ENCODE data around the gene SERPINA10.

SERPINA10 gene

DNA sequence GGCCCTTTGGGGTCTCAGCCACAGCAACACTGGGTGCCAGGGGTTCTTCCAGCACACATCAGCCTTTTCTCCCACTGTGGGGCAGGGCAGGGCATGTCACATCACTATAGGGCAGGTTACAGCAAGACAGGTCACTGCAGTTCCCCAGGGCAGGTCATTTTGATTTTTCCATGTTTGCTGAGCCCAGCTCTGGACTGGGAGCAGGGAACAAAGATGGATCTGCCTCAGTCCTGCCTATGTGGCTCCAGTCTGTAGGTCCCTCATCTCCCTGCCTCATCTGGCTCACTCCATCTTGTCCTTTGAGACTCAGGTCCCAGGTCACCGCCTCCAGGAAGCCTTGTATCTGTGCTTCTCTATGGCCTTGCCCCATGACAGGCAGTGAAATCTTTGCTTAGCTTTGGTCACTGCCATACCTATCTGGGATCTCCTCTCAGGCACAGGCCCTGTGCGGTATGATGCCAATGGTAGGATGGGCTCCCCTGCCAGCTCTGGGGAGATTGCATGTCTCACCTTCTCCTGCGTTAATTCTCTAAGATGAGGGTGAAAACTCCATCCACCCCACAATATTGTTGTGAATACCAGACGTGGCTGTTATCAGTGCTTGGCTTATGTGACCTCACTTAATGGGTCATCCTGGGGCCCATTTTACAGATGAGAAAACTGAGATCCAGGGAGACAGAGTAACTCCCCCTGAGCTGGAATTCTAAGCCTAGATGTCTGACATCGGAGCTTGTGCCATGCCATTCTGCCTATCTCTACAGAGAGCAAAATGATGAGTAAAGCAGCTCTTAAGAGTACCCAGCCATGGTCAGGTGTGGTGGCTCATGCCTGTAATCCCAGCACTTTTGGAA, 28.6 kb upstream of the SERPINA10 start:
- ATAC-seq (no peak), DNase-seq (no peak)
- H3K27ac Mint-ChIP-seq, result no peak overlapping the region
- H3K9me3 Mint-ChIP-seq, result no peaks in the 10 kb centered on the region
- no peaks in the 10 kb centered on the region for H3K4me1 Mint-ChIP-seq
- H3K27me3 Mint-ChIP-seq, result peaks cover 17% of the 10 kb centered on the region
- no peak overlapping the region for H3K4me3 Mint-ChIP-seq

DNA sequence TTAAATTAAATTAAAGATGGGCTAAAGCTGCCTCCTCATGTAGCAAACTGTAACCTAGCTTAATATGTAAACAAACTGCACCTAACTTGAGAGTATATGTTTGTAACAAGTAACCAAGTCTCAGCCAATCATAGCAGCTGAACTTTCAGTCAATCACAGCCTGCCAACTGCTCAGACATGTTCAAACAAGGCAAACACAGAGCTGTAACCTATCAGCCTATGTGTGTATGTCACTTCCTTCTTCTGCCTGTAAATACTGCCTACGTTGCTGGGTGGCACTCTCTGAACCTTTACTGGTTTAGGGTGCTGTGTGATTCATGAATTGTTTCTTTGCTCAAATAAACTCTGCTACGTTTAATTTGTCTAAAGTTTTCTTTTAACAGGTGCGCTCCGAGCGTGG, 27.2 kb upstream of the SERPINA10 start:
- Mint-ChIP-seq H3K27me3 (peaks cover 10% of the 10 kb centered on the region), H3K9me3 (no peaks in the 10 kb centered on the region), H3K4me3 (no peak overlapping the region), H3K27ac (no peak overlapping the region), H3K4me1 (no peaks in the 10 kb centered on the region)
- ATAC-seq (no peak), DNase-seq (no peak)

DNA sequence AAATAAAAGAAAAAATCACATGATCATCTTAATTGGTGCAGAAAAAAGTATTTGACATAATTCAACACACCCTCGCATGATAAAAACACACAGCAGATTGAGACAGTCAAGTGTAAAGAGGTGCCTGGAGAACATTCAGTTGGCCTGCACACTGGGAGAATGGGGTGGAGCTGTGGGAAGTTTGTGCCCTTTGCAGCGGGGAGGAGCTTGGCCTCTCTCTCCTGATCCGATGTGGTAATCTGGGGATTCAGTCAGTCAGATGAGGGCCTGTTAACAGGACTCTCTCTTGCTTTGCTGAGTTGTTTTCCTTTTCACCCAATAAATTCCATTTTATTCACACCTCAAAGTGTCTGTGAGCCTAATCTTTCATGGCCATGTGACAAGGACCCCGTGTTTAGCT, 24.2 kb upstream of the SERPINA10 start:
- H3K27ac Mint-ChIP-seq, result no peak overlapping the region
- H3K4me3 Mint-ChIP-seq, result no peak overlapping the region
- peaks cover 0 to 9% of the 10 kb centered on the region in 2 donors for H3K9me3 Mint-ChIP-seq
- peaks cover 10% of the 10 kb centered on the region for H3K27me3 Mint-ChIP-seq
- DNase-seq, result no peak
- no peak for ATAC-seq
- H3K4me1 Mint-ChIP-seq, result no peaks in the 10 kb centered on the region

DNA sequence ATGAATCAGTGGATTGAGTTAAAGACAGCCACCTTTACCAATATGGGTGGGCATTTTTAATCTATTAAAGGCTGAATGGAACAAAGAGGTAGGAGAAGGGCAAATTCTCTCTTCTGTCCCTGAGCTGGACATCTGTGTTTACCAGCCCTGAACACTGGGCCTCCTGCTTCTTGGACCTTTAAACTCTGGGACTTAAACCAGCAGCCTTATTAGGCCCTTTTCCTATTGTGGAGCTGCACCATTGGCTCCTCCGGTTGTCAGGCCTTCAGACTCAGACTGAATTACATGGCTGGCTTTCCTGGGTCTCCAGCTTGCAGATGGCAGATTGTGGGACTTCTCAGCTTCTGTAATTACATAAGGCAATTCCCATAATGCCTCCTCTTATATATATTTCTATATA, 23.6 kb upstream of the SERPINA10 start:
- Mint-ChIP-seq H3K9me3 (peaks cover 0 to 9% of the 10 kb centered on the region in 2 donors), H3K27ac (no peak overlapping the region), H3K4me3 (no peak overlapping the region), H3K4me1 (no peaks in the 10 kb centered on the region), H3K27me3 (peaks cover 9% of the 10 kb centered on the region)
- ATAC-seq (no peak), DNase-seq (no peak)

DNA sequence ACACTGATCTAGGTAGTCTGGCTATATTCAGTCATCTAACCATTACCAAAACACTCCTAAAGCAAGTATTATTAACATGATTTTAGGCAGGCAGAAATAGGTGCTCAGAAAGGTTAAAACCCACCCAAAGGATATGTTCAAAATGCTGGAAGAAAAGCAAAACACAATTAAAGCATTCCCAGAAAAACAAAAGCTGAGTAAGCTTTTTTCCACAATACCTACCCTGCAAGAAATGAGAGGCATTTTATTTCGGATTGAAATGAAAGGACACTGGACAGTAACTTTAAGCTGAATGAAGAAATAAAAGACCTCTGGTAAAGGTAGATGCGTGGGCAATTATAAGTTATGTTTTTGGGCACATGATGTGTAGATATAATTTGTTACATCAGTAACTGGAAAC, 21.8 kb upstream of the SERPINA10 start:
- Mint-ChIP-seq H3K4me3 (no peak overlapping the region), H3K9me3 (peaks cover 0 to 9% of the 10 kb centered on the region in 2 donors)

DNA sequence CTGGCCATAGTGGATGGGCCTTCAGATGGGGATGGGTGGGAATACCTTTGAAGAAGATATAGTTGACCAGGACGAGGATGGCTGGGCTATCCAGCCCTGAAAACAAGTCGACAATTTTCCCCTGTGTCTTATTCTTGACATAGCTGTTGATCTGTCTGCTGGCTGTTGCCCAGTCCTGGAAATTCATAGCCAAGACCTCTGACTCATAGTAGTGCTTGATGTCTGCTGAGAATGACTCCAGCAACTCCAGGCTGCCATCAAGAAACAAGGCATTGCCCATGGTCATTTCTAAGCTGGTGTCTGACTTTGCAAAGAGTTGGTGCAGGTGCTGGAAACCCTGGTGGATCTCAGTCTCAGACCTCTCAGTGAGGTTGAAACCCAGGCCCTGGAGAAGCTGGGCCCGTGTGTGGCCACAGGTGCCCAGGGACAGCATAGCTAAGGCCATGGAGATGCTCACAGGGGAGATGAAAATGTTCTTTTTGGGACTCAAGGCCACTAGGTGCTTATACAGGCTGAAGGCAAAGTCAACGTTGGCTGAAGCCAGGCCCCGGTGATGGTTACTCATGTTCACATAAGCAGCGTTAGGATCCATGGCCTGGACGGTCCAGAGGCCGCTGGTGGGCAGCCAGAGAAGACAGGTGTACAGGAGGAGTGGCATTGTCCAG, 21.1 kb upstream of the SERPINA10 start:
- no peak overlapping the region for H3K27ac Mint-ChIP-seq
- H3K9me3 Mint-ChIP-seq, result peaks cover 0 to 10% of the 10 kb centered on the region in 2 donors
- H3K27me3 Mint-ChIP-seq, result peaks cover under 1% of the 10 kb centered on the region
- ATAC-seq (no peak), DNase-seq (no peak)
- H3K4me1 Mint-ChIP-seq, result no peaks in the 10 kb centered on the region
- no peak overlapping the region for H3K4me3 Mint-ChIP-seq

More for the DNA sequence above, 21.8 kb upstream of the SERPINA10 start:
- Mint-ChIP-seq H3K27ac (no peak overlapping the region), H3K4me1 (no peaks in the 10 kb centered on the region), H3K27me3 (no peaks in the 10 kb centered on the region)
- DNase-seq (no peak), ATAC-seq (no peak)

DNA sequence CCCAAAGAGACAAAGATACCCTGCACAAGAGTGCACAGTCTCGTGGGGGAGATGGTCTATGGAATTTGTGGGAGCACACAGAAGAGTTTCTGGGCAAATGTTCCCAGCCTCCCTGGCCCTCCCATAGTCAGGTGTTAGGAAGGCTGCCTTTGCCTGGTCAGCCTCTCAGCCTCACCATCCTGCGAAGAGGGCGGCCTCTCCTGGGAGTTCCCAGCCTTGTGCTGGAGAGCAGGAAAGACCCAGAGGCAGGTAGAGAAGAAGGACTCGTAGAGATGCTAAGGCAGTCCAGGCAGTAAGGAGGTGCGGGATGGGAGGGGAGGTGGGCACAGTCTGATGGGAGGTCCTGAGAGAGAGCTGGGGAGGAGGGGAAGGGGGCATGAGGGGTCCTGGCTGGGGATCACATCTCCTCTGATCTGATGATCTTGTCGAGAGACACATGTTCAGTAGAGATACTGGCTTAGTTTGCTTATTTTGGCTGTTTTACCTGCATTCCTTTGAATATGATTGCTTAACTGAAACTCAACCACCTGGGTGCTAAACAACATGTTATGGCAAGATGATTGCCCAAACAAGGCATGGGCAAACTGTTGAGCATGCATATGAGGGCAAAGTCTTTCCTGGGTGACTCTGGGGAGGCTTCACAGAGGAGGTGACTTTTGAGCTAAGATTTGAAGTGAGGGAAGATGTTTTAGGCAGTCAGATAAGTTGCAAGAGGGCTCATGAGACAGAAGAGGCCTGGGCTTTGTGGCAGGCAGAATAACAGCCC, 19.6 kb upstream of the SERPINA10 start:
- H3K4me1 Mint-ChIP-seq, result no peaks in the 10 kb centered on the region
- no peak overlapping the region for H3K27ac Mint-ChIP-seq
- DNase-seq, result no peak
- ATAC-seq, result no peak
- H3K4me3 Mint-ChIP-seq, result no peak overlapping the region
- peaks cover 16% of the 10 kb centered on the region for H3K27me3 Mint-ChIP-seq
- H3K9me3 Mint-ChIP-seq, result peaks cover under 1 to 24% of the 10 kb centered on the region in 2 donors

DNA sequence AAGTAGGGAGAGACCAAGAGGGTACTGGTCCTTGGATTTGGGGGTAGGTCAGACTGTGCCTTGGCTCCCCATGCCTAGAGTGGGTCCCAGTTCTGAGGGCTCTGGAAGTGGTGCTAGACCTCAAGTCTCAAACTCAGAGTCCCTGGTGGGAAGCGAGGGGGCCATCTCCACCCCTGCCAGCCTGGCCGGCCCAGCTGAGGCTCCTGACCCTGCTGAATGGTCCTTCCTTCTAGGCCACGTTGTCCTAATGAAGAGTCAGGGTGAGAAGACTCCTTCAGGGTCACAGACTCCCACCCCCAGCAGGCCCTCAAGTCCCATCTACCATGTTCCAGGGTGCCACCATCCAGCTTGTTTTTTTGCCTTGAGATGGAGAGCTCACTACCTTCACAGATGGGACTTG, 17.2 kb upstream of the SERPINA10 start:
- ATAC-seq (no peak), DNase-seq (no peak)
- Mint-ChIP-seq H3K4me1 (no peaks in the 10 kb centered on the region), H3K4me3 (no peak overlapping the region), H3K27me3 (peaks cover 16% of the 10 kb centered on the region), H3K27ac (no peak overlapping the region), H3K9me3 (peaks cover 6 to 34% of the 10 kb centered on the region in 2 donors)

DNA sequence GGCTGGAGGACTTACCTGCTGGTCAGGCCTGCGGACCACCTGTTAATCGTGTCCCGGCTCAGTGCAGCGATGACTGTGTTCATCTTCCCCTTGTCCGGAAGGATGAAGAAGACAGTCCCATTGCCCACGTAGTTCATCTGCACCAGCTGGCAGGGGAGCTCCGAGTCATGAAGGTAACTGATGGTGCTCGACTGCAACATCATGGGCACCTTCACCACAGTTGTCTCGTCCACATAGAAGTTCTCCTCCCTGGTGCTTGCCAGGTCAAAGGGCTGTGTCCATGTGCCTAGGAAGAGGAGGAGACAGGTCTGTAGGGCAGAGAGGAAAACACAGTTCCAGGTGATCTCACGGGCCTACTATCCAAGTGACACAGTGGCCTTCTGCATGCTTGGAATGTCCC, 16.7 kb upstream of the SERPINA10 start:
- no peak for DNase-seq
- ATAC-seq, result no peak
- H3K27me3 Mint-ChIP-seq, result peaks cover 16% of the 10 kb centered on the region
- H3K4me1 Mint-ChIP-seq, result no peaks in the 10 kb centered on the region
- H3K27ac Mint-ChIP-seq, result peak overlapping the region in 1 of 2 donors; percentile 21
- peaks cover 6 to 33% of the 10 kb centered on the region in 2 donors for H3K9me3 Mint-ChIP-seq
- no peak overlapping the region for H3K4me3 Mint-ChIP-seq

DNA sequence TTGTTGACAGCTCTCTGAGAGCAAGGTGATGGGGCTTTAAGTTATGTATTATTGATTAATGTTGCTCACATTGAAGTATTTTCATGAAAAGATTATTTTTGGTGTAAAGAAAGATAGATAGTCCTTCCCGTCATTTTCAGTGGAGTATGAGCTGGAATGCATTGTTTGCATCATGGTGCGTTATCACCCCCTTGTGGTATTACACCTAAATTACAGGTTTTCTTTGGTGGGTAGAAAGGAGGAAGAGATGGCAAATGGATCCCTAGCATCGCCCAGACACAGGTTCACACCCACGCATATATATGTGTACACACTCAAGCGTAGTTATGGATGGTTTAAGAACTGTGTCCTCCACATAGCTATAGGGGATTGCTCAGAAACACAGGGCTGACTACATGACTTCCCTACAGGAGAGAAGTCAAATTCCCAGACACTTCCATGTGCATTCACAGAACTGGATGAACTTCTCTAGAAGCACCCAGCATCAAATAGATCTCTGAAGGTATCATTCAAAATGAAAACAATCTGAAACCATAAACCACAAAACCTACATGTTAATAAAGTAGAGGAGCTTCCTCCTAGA, 14.4 kb upstream of the SERPINA10 start:
- Mint-ChIP-seq H3K27ac (peak overlapping the region in 1 of 2 donors; percentile 41), H3K4me1 (no peaks in the 10 kb centered on the region), H3K27me3 (peaks cover 16% of the 10 kb centered on the region), H3K4me3 (no peak overlapping the region), H3K9me3 (peaks cover 6 to 25% of the 10 kb centered on the region in 2 donors)
- no peak for ATAC-seq
- no peak for DNase-seq

DNA sequence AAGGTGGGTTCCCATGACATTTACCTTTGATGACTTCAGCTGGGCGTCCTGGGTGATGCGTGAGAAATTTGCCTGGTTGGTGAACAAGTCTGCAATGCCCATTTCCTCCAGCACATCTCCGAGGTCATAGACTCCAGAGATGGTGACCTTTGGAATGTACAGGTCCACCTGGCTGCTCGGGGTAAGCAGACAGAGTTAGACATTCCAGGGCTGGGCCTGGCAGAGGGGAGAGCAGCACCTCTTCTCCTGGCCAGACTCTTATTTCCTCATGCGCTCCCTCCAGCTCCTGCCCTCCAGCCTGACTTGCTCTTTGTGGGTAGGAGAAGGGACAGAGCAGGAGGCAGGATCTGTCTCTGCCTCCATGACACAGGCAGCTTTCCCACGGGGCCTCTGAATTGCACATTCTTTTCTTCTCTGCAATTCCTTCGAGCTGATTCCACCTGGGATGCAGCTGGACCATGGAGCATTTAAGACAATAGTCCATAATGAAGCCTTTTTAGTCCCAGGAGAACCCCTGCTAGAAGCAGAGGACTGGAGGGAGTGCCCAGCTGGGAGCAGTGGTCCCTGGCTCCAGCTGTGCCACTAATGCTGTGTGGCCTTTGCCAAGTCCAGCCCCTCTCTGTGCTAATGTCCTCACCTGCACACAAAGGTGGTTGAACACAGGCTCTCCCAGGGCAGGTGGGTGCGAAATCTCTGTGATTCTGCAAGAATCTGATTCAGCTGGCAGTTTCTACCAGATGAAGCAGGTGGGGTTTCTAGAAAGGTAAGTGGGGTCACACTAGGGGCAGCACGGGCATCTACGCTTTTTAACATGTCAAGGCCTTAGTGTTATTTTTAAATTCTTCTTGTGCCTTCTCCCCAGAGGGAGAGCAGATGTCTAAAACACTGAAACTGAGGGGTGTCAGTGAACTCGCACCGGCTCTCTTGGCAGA, 13.2 kb upstream of the SERPINA10 start:
- Mint-ChIP-seq H3K4me3 (no peak overlapping the region), H3K9me3 (peaks cover 6 to 25% of the 10 kb centered on the region in 2 donors), H3K27me3 (peaks cover 16% of the 10 kb centered on the region), H3K4me1 (no peaks in the 10 kb centered on the region), H3K27ac (no peak overlapping the region)
- DNase-seq, result no peak
- ATAC-seq, result no peak

DNA sequence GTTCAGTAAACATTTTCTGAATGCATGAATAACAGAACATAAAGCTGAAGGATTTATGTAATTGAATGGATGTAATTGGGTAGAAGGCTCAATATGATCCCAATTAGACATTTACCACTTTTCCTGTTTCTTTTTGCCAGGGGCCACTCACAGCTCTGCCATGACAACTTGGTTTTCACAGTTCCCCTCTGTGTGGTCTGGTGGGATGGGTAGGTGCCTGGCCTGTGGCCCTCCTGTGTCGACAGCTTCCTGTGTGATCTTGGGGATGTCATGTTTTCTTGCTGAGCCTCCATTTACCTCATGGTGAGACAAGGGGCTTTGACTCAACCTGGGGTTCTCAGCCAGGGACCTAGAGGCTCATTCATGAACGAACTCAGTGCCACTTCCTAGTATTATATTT, 12.6 kb upstream of the SERPINA10 start:
- DNase-seq (no peak), ATAC-seq (no peak)
- no peak overlapping the region for H3K4me3 Mint-ChIP-seq
- no peaks in the 10 kb centered on the region for H3K4me1 Mint-ChIP-seq
- peaks cover 16% of the 10 kb centered on the region for H3K27me3 Mint-ChIP-seq
- peaks cover 6 to 25% of the 10 kb centered on the region in 2 donors for H3K9me3 Mint-ChIP-seq
- H3K27ac Mint-ChIP-seq, result no peak overlapping the region

DNA sequence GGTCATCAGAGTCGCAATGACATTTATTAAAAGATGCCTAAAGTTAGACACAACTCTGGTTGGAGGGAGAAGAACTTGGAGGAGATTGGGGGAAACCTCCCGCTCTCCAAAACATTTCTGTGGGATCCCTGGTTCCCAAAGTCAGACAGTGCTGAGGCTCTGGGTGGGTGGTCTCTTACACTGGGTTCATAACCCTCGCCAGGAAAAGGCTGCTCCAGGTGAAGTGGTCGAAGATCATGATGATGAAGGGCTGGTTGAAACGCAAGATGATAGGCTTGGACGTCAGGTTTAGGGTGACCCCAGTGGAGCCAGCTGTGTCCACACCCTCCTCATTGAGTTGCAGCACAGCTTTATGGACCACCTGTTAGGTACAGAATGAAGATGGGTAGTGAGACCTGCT, 11.2 kb upstream of the SERPINA10 start:
- H3K4me1 Mint-ChIP-seq, result no peaks in the 10 kb centered on the region
- no peak for DNase-seq
- peaks cover 6 to 25% of the 10 kb centered on the region in 2 donors for H3K9me3 Mint-ChIP-seq
- H3K27ac Mint-ChIP-seq, result no peak overlapping the region
- peaks cover 16% of the 10 kb centered on the region for H3K27me3 Mint-ChIP-seq
- ATAC-seq, result no peak
- no peak overlapping the region for H3K4me3 Mint-ChIP-seq

DNA sequence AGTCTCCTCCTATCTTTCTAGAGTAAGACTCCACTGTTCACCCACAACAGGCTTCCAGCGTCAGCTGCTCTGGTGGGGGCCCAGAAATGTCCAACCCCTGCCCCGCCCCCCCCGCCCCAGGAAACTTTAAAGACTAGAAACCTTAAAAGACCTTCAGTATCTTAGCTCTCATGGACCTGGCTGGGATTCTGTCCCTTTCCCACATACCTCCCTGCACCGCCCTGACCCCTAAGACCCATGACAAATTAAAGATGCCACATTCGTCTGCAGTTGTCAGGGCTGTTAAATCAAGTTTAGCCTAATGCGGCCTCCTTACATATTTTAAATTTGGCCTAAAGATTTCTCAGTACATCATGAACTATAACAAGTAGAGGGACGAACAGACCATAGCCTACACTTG, 10.0 kb upstream of the SERPINA10 start:
- ATAC-seq (no peak), DNase-seq (no peak)
- Mint-ChIP-seq H3K27me3 (peaks cover 8% of the 10 kb centered on the region), H3K27ac (no peak overlapping the region), H3K4me1 (no peaks in the 10 kb centered on the region), H3K4me3 (no peak overlapping the region), H3K9me3 (peaks cover 13 to 22% of the 10 kb centered on the region in 2 donors)
